ENCODE data around the gene OR1E2. TPM values are rescaled to one million over a fixed set of nuclear protein-coding genes. Genes with fewer than 3 reads are reported as not detected.
"Not testable (repeated sequence)": the region's sequence is repeated elsewhere in the genome, so short reads cannot be mapped to it uniquely, and the experiment has no call there.

The OR1E2 gene
- total and polyA plus RNA-seq, 10 donors: not detected

- H3K4me3 ChIP-seq: no peak overlapping the region
- peaks cover 0 to 1% (median 0%) of the 10 kb centered on the region in 6 donors for H3K4me1 ChIP-seq
- H3K9me3 ChIP-seq: peaks cover 0 to 3% (median 0%) of the 10 kb centered on the region in 8 donors
- TF ChIP-seq CTCF (IDR thresholded peaks at IDR 0.05 in 8 of 11, conservative IDR thresholded peaks at IDR 0.05 in 3 of 11) (no peak), POLR2AphosphoS5 (IDR thresholded peaks at IDR 0.05) (no peak), POLR2A (IDR thresholded peaks at IDR 0.05) (no peak)
- intact Hi-C loops (cut with DNase I; ENCODE audit: low total_unique reads): no loop called here
- no peaks in the 10 kb centered on the region for H3K36me3 ChIP-seq
- no peak overlapping the region for H3K27ac ChIP-seq
- WGBS, 5 donors: 65 to 78% (median 70%) methylated on average over 5 of the region's 5 CpGs
- no peaks in the 10 kb centered on the region for H3K27me3 ChIP-seq (replicated peaks in 1 of 7)
- DNase-seq: no peak
Observed at GRCh38 chr17:3469529-3469928, 35.9 kb upstream of the OR1E2 start.

GRCh38 chr17:3466355-3466754 lies 32.7 kb upstream of the OR1E2 start:
- H3K27ac ChIP-seq; DNase-seq; intact Hi-C loops (cut with DNase I; ENCODE audit: low total_unique reads); H3K4me3 ChIP-seq; H3K4me1 ChIP-seq; H3K9me3 ChIP-seq; H3K27me3 ChIP-seq (replicated peaks in 1 of 7); H3K36me3 ChIP-seq: not testable (repeated sequence)
- 63 to 92% (median 80%) methylated on average over 1 of the region's 1 CpG for WGBS, 5 donors

- no peaks in the 10 kb centered on the region for H3K4me1 ChIP-seq
- no peak overlapping the region for H3K4me3 ChIP-seq
- no peak for DNase-seq
- intact Hi-C loops (cut with DNase I; ENCODE audit: low total_unique reads): no loop called here
- no peaks in the 10 kb centered on the region for H3K36me3 ChIP-seq
- no peak overlapping the region for H3K27ac ChIP-seq
- no peaks in the 10 kb centered on the region for H3K9me3 ChIP-seq
- 40 to 58% (median 46%) methylated on average over 2 of the region's 2 CpGs for WGBS, 5 donors
- H3K27me3 ChIP-seq (replicated peaks in 1 of 7): peaks cover 0 to 7% (median 0%) of the 10 kb centered on the region in 7 donors
- TF ChIP-seq CTCF (IDR thresholded peaks at IDR 0.05 in 8 of 11, conservative IDR thresholded peaks at IDR 0.05 in 3 of 11) (no peak), POLR2A (IDR thresholded peaks at IDR 0.05) (no peak), POLR2AphosphoS5 (IDR thresholded peaks at IDR 0.05) (no peak)
Observed at GRCh38 chr17:3448059-3448665, 14.5 kb upstream of the OR1E2 start.

- no peak overlapping the region for H3K4me3 ChIP-seq
- no peaks in the 10 kb centered on the region for H3K36me3 ChIP-seq
- WGBS, 5 donors: 28 to 38% (median 36%) methylated on average over 2 of the region's 2 CpGs
- intact Hi-C loops (cut with DNase I; ENCODE audit: low total_unique reads): no loop called here
- H3K4me1 ChIP-seq: no peaks in the 10 kb centered on the region
- no peak for TF ChIP-seq POLR2AphosphoS5 (IDR thresholded peaks at IDR 0.05)
- TF ChIP-seq POLR2A (IDR thresholded peaks at IDR 0.05): no peak
- TF ChIP-seq CTCF (IDR thresholded peaks at IDR 0.05 in 8 of 11, conservative IDR thresholded peaks at IDR 0.05 in 3 of 11): no peak
- H3K9me3 ChIP-seq: no peaks in the 10 kb centered on the region
- peaks cover 0 to 7% (median 0%) of the 10 kb centered on the region in 7 donors for H3K27me3 ChIP-seq (replicated peaks in 1 of 7)
- H3K27ac ChIP-seq: no peak overlapping the region
- DNase-seq: no peak
Observed at GRCh38 chr17:3447625-3448024, 14.0 kb upstream of the OR1E2 start.

GRCh38 chr17:3440451-3440850 lies 6.8 kb upstream of the OR1E2 start:
- TF ChIP-seq CTCF (IDR thresholded peaks at IDR 0.05 in 8 of 11, conservative IDR thresholded peaks at IDR 0.05 in 3 of 11) (no peak), POLR2AphosphoS5 (IDR thresholded peaks at IDR 0.05) (no peak)
- Histone ChIP-seq H3K36me3 (no peaks in the 10 kb centered on the region), H3K4me3 (no peak overlapping the region), H3K27me3 (replicated peaks in 1 of 7) (peaks cover 0 to 31% (median 0%) of the 10 kb centered on the region in 7 donors), H3K27ac (no peak overlapping the region), H3K9me3 (no peaks in the 10 kb centered on the region), H3K4me1 (no peaks in the 10 kb centered on the region)
- intact Hi-C loops (cut with DNase I; ENCODE audit: low total_unique reads): no loop called here
- DNase-seq: no peak
- WGBS, 5 donors: 68 to 77% (median 74%) methylated on average over 2 of the region's 2 CpGs
